Hepatocyte (in vitro differentiated cells): ENCODE data around the gene DUSP28.

Source experiments
- EZH2 ChIP-seq: fragments of 200-600 bp; sonication (generic); IDR thresholded peaks from 2 replicates; pipeline ENCODE4 v1.6.1; 2016; ENCODE audit warnings: antibody characterized with exemption, mild to moderate bottlenecking, borderline replicate concordance
- TF ChIP-seq, protein P1 (sequence below): fragments of 200-600 bp; sonication (generic); IDR thresholded peaks from 2 replicates; pipeline ENCODE4 v1.5.1; 2016; ENCODE audit warnings: antibody characterized with exemption, mild to moderate bottlenecking; ENCODE audit not compliant: poor library complexity

DNA sequence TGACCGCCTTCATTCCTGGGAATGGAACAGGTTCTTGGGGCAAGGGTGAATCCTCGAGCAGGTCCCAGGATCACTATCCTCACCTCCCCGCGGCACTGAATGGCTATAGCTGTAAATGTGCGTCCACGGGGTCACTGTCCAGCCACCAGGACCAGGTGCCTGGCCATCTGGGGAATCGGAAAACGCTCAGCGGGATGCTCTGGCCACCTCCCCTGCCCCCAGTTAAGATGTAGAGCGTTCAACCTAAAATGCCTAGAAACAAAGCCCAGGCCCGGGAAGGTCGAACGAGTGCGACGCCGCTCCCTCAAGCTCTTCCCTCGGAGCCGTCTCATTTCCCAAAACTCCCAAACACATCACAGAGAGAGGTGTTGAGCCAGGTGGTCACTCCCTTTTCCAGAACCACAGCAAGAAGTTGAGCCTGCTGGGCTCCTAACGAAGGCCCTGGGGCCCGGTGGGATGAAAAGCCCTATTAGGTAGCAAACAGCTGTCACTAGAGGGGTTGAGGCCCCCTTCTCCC is 25.6 kb downstream of the DUSP28 start:
- TF ChIP-seq EZH2 = no peak
- TF ChIP-seq, protein P1, sequence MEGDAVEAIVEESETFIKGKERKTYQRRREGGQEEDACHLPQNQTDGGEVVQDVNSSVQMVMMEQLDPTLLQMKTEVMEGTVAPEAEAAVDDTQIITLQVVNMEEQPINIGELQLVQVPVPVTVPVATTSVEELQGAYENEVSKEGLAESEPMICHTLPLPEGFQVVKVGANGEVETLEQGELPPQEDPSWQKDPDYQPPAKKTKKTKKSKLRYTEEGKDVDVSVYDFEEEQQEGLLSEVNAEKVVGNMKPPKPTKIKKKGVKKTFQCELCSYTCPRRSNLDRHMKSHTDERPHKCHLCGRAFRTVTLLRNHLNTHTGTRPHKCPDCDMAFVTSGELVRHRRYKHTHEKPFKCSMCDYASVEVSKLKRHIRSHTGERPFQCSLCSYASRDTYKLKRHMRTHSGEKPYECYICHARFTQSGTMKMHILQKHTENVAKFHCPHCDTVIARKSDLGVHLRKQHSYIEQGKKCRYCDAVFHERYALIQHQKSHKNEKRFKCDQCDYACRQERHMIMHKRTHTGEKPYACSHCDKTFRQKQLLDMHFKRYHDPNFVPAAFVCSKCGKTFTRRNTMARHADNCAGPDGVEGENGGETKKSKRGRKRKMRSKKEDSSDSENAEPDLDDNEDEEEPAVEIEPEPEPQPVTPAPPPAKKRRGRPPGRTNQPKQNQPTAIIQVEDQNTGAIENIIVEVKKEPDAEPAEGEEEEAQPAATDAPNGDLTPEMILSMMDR = no peak
